CD4-positive, alpha-beta T cell (primary cell): ENCODE measurements around the gene MC5R. TPM values are rescaled to one million over a fixed set of nuclear protein-coding genes. Genes with fewer than 3 reads are reported as not detected.

Experiments used
- ATAC-seq: fragments of 200-7000 bp; cut with Tn5 transposase; one replicate; pipeline ENCODE4 v1.10.0; 2022; ENCODE audit warnings: mild to moderate bottlenecking; ENCODE audit not compliant: poor library complexity
- CTCF ChIA-PET: fragments of 350-600 bp; sonication (Branson Sonifier 250); formaldehyde crosslinking; loops from one replicate; lab custom pipeline; 2021; ENCODE audit warnings: antibody characterized with exemption, inconsistent platforms; lab: Charles Lee
- POLR2A ChIA-PET: fragments of 350-600 bp; sonication (Branson Sonifier 250); formaldehyde crosslinking; loops from one replicate; lab custom pipeline; 2021; ENCODE audit warnings: antibody characterized with exemption, inconsistent platforms; lab: Charles Lee
- DNase-seq, 14 experiments: peaks; one replicate each; pipeline ENCODE4 v3.0.0-alpha.2; 2013 to 2020; ENCODE audit warnings: mixed read lengths in 2 of 14
- H3K27ac ChIP-seq, 2 donors: one replicate each; pipeline versions ENCODE4 v1.5.1 to v1.7.0; 2013; ENCODE audit warnings: low read length in 2 of 2, low read depth in 1 of 2, mild to moderate bottlenecking in 1 of 2
- H3K27me3 ChIP-seq, 2 experiments: 1 replicate in 1 of 2; 2 replicates in 1 of 2; pipeline versions ENCODE4 v1.6.1 to v1.7.0; 2013; ENCODE audit warnings: low read length in 2 of 2, control low read depth in 1 of 2, mild to moderate bottlenecking in 1 of 2, moderate library complexity in 1 of 2; ENCODE audit not compliant: insufficient read depth in 2 of 2, control insufficient read depth in 1 of 2
- H3K36me3 ChIP-seq: one replicate; pipeline ENCODE4 v1.6.1; 2013; ENCODE audit warnings: low read length, control low read depth; ENCODE audit not compliant: insufficient read depth
- H3K4me1 ChIP-seq: one replicate; pipeline ENCODE4 v1.6.1; 2013; ENCODE audit warnings: low read length, control low read depth; ENCODE audit not compliant: insufficient read depth
- H3K4me3 ChIP-seq: one replicate; pipeline ENCODE4 v1.5.1; 2013; ENCODE audit warnings: mild to moderate bottlenecking, low read length, moderate library complexity
- H3K9me3 ChIP-seq, 2 experiments: 1 replicate in 1 of 2; 2 replicates in 1 of 2; pipeline versions ENCODE4 v1.6.1 to v1.7.0; 2013; ENCODE audit warnings: low read length in 2 of 2, mild to moderate bottlenecking in 2 of 2, control low read depth in 1 of 2, moderate library complexity in 1 of 2; ENCODE audit not compliant: control insufficient read depth in 1 of 2, insufficient read depth in 1 of 2
- H3K27ac Mint-ChIP-seq: one replicate; pipeline ENCODE4 v1.8.0; 2020; ENCODE audit warnings: mixed read lengths
- H3K27me3 Mint-ChIP-seq: one replicate; pipeline ENCODE4 v1.8.0; 2021; ENCODE audit warnings: mixed read lengths
- H3K36me3 Mint-ChIP-seq: one replicate; pipeline ENCODE4 v1.8.0; 2021; ENCODE audit warnings: low read depth, mixed read lengths
- H3K4me1 Mint-ChIP-seq: one replicate; pipeline ENCODE4 v1.8.0; 2021; ENCODE audit warnings: low read depth, mixed read lengths
- H3K4me3 Mint-ChIP-seq: one replicate; pipeline ENCODE4 v1.8.0; 2020; ENCODE audit warnings: mild to moderate bottlenecking, mixed read lengths
- H3K9me3 Mint-ChIP-seq: one replicate; pipeline ENCODE4 v1.8.0; 2020; ENCODE audit warnings: mixed read lengths
- CTCF ChIP-seq: fragments of 200-600 bp; IDR thresholded peaks from one replicate; pipeline ENCODE4 v1.8.0; 2022; ENCODE audit warnings: antibody characterized with exemption, mild to moderate bottlenecking
- intact Hi-C, 2 experiments: fragments of 100-400 bp; cut with DNase I in 1 of 2; cut with micrococcal nuclease in 1 of 2; formaldehyde crosslinking; loops; one replicate each; pipeline versions ENCODE4 v1.15.1 to v1.9.0; 2023 to 2025; cut with DNase I, micrococcal nuclease
- total RNA-seq, 174 experiments: library from RNA in 2 of 174; stranded (reverse) in 2 of 174; gene quantifications; one replicate each; pipeline ENCODE4 v1.2.3 and lab custom pipeline; 2021 to 2026

The MC5R gene
- total RNA-seq, 2 experiments from 2014 or later: not detected

GRCh38 chr18:13804305-13804704 is 19.6 kb upstream of the MC5R start:
- no peak for TF ChIP-seq CTCF
- Histone ChIP-seq H3K36me3 (no peaks in the 10 kb centered on the region), H3K9me3 (peaks cover 0 to 5% of the 10 kb centered on the region in 2 experiments), H3K27me3 (peaks cover 22 to 27% of the 10 kb centered on the region in 2 experiments), H3K4me3 (no peak overlapping the region), H3K4me1 (peaks cover 8% of the 10 kb centered on the region), H3K27ac (no peak overlapping the region)
- Mint-ChIP-seq H3K27ac (no peak overlapping the region), H3K9me3 (no peaks in the 10 kb centered on the region), H3K27me3 (peaks cover 53% of the 10 kb centered on the region), H3K4me3 (no peak overlapping the region), H3K36me3 (no peaks in the 10 kb centered on the region), H3K4me1 (peaks cover 6% of the 10 kb centered on the region)
- CTCF ChIA-PET: interaction anchor here (3.7 kb wide), 1 partner anchor 9 kb away, joined by 17 read pairs; no protein-coding TSS in a partner anchor
- intact Hi-C loops: loop anchor here in 1 of 2 experiments (5.0 kb wide), 1 partner anchor 587 kb away; the partner anchor contains the start of gene LDLRAD4
- DNase-seq (no peak), ATAC-seq (no peak)
- POLR2A ChIA-PET: no interaction called here

- ChIA-PET POLR2A (no interaction called here), CTCF (no interaction called here)
- Histone ChIP-seq H3K36me3 (no peaks in the 10 kb centered on the region), H3K27ac (no peak overlapping the region), H3K27me3 (peaks cover 2 to 11% of the 10 kb centered on the region in 2 experiments), H3K4me3 (no peak overlapping the region), H3K9me3 (no peaks in the 10 kb centered on the region), H3K4me1 (no peaks in the 10 kb centered on the region)
- H3K9me3 Mint-ChIP-seq: no peaks in the 10 kb centered on the region
- no peak for TF ChIP-seq CTCF
- DNase-seq (no peak), ATAC-seq (no peak)
- H3K36me3 Mint-ChIP-seq: no peaks in the 10 kb centered on the region
- H3K27me3 Mint-ChIP-seq: peaks cover 24% of the 10 kb centered on the region
- no peak overlapping the region for H3K4me3 Mint-ChIP-seq
- intact Hi-C loops: no loop called here
- H3K4me1 Mint-ChIP-seq: no peaks in the 10 kb centered on the region
- H3K27ac Mint-ChIP-seq: no peak overlapping the region
Observed at GRCh38 chr18:13808294-13809042, 15.5 kb upstream of the MC5R start.

GRCh38 chr18:13809043-13809430 is 14.9 kb upstream of the MC5R start:
- DNase-seq (no peak), ATAC-seq (no peak)
- Histone ChIP-seq H3K36me3 (no peaks in the 10 kb centered on the region), H3K9me3 (no peaks in the 10 kb centered on the region), H3K4me3 (no peak overlapping the region), H3K27ac (no peak overlapping the region), H3K27me3 (peaks cover 0 to 10% of the 10 kb centered on the region in 2 experiments), H3K4me1 (no peaks in the 10 kb centered on the region)
- Mint-ChIP-seq H3K36me3 (no peaks in the 10 kb centered on the region), H3K27ac (no peak overlapping the region), H3K27me3 (peaks cover 22% of the 10 kb centered on the region), H3K9me3 (no peaks in the 10 kb centered on the region), H3K4me1 (no peaks in the 10 kb centered on the region), H3K4me3 (no peak overlapping the region)
- intact Hi-C loops: no loop called here
- POLR2A ChIA-PET: no interaction called here
- no peak for TF ChIP-seq CTCF
- CTCF ChIA-PET: no interaction called here
